Lung (tissue), 12 donors: ENCODE results near the gene BNC1. TPM values are rescaled to one million over a fixed set of nuclear protein-coding genes. Genes with fewer than 3 reads are reported as not detected.

Source experiments
- ATAC-seq: fragments of 200-7000 bp; cut with Tn5 transposase; one replicate; pipeline ENCODE4 v1.9.1; 2020; ENCODE audit warnings: moderate number of reproducible peaks; ENCODE audit not compliant: insufficient read depth, low FRiP score
- DNase-seq, 3 donors: peaks; one replicate each; pipeline ENCODE4 v3.0.0-alpha.2; 2013 to 2017
- H3K27ac ChIP-seq, 2 donors: one replicate each; pipeline ENCODE4 v1.5.1; 2013; ENCODE audit warnings: mild to moderate bottlenecking in 2 of 2, moderate library complexity in 2 of 2, control low read depth in 1 of 2, inconsistent platforms in 1 of 2, low read depth in 1 of 2, low read length in 1 of 2
- H3K27me3 ChIP-seq, 3 donors: one replicate each; pipeline ENCODE4 v1.5.1; 2013; ENCODE audit warnings: low read length in 2 of 3; ENCODE audit not compliant: control insufficient read depth in 3 of 3, insufficient read depth in 3 of 3
- H3K36me3 ChIP-seq, 4 donors: one replicate each; pipeline ENCODE4 v1.5.1; 2013; ENCODE audit warnings: low read length in 4 of 4, mild to moderate bottlenecking in 1 of 4, moderate library complexity in 1 of 4; ENCODE audit not compliant: control insufficient read depth in 4 of 4, insufficient read depth in 4 of 4
- H3K4me1 ChIP-seq, 5 donors: one replicate each; pipeline ENCODE4 v1.5.1; 2013; ENCODE audit warnings: low read length in 5 of 5, mild to moderate bottlenecking in 2 of 5, moderate library complexity in 1 of 5; ENCODE audit not compliant: control insufficient read depth in 5 of 5, insufficient read depth in 5 of 5
- H3K4me3 ChIP-seq: one replicate; pipeline ENCODE4 v1.5.1; 2013; ENCODE audit warnings: mild to moderate bottlenecking, control low read depth, moderate library complexity
- H3K9ac ChIP-seq, 2 donors: one replicate each; pipeline ENCODE4 v1.5.1; 2013; ENCODE audit warnings: low read length in 2 of 2, control low read depth in 1 of 2; ENCODE audit not compliant: insufficient read depth in 1 of 2
- H3K9me3 ChIP-seq, 4 donors: one replicate each; pipeline ENCODE4 v1.5.1; 2013; ENCODE audit warnings: low read length in 3 of 4, mild to moderate bottlenecking in 1 of 4, moderate library complexity in 1 of 4; ENCODE audit not compliant: control insufficient read depth in 4 of 4, insufficient read depth in 3 of 4
- WGBS, 2 donors: extraction: QIAGEN DNeasy Blood & Tissue Kit; methylation state at CpG; one replicate each; pipeline ENCODE4 v1.1.7; 2013; 5-methylcytosine and 5-hydroxymethylcytosine counted together
- polyA plus RNA-seq, 2 donors: library from polyadenylated mRNA; stranded (reverse); fragments of 200-250 nt; gene quantifications; one replicate each; pipeline ENCODE4 v1.2.1, GENCODE V29; 2013
- total RNA-seq, 2 donors: library from RNA; depleted of rRNA in 1 of 2; stranded (reverse); fragments of >200 nt in 1 of 2; gene quantifications; one replicate each; pipeline ENCODE4 v1.2.1, GENCODE V29; 2014 to 2021
- TF ChIP-seq, protein P1 (sequence below): IDR thresholded peaks from 2 replicates; pipeline ENCODE4 v1.5.1; 2012; ENCODE audit warnings: mild to moderate bottlenecking; ENCODE audit errors: control extremely low read depth, extremely low read depth
- donor health status: control.
- donor health status: control.
- donor health status: Bipolar disorder and iron deficiency.
- donor health status: healthy.
- donor health status: DM: yes; HTN: yes; CAD: no.

The BNC1 gene
- total and polyA plus RNA-seq, 4 donors, result 0.23 to 0.93 (median 0.32) TPM

DNA sequence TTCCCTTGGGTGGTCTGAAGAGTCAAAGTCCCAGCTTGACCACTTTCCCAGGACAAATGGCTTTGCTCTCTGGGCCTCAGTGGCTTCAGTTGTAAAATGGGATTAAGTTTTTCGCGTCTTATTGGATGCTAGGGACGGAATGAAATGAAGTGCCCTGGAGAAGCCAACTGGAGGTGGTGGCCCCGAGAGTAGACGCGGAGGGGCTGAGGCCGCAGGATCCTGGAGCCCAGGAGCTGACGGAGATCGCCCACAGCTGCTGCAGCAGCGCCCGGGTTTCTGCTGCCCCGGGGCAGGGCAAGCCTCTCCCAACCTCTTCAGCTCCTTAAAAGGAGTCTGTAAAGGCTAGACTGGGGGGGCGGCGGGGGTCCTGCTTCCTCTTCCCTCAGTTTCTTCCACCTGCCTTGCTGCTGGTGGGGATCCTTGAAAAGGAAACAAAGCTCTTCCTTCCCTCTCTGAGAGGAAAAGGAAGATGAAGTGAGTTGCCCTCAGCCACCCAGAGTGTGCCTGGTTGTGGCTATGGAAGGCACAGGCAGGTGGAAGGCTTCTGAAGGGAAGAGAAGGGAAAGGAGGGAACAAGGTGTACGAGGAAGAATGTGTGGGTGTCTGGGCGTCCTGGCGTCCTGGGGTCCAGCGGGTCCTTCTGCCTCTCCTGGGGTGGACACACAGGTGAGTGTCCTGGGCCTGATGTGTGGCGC, 967 bp upstream of the BNC1 start:
- 31 to 43% methylated on average over 19 of the region's 19 CpGs for WGBS, 2 donors
- TF ChIP-seq, protein P1, sequence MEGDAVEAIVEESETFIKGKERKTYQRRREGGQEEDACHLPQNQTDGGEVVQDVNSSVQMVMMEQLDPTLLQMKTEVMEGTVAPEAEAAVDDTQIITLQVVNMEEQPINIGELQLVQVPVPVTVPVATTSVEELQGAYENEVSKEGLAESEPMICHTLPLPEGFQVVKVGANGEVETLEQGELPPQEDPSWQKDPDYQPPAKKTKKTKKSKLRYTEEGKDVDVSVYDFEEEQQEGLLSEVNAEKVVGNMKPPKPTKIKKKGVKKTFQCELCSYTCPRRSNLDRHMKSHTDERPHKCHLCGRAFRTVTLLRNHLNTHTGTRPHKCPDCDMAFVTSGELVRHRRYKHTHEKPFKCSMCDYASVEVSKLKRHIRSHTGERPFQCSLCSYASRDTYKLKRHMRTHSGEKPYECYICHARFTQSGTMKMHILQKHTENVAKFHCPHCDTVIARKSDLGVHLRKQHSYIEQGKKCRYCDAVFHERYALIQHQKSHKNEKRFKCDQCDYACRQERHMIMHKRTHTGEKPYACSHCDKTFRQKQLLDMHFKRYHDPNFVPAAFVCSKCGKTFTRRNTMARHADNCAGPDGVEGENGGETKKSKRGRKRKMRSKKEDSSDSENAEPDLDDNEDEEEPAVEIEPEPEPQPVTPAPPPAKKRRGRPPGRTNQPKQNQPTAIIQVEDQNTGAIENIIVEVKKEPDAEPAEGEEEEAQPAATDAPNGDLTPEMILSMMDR, result no peak
- no peak overlapping the region for H3K27ac ChIP-seq
- H3K27me3 ChIP-seq, result peaks cover 5 to 73% (median 67%) of the 10 kb centered on the region in 3 donors
- H3K4me1 ChIP-seq, result peaks cover 0 to 12% (median 0%) of the 10 kb centered on the region in 5 donors
- no peak overlapping the region for H3K4me3 ChIP-seq
- DNase-seq (peak; percentile 18 to 32 (median 29)), ATAC-seq (no peak)
- H3K9ac ChIP-seq, result no peak overlapping the region
- H3K36me3 ChIP-seq, result no peaks in the 10 kb centered on the region
- no peaks in the 10 kb centered on the region for H3K9me3 ChIP-seq

DNA sequence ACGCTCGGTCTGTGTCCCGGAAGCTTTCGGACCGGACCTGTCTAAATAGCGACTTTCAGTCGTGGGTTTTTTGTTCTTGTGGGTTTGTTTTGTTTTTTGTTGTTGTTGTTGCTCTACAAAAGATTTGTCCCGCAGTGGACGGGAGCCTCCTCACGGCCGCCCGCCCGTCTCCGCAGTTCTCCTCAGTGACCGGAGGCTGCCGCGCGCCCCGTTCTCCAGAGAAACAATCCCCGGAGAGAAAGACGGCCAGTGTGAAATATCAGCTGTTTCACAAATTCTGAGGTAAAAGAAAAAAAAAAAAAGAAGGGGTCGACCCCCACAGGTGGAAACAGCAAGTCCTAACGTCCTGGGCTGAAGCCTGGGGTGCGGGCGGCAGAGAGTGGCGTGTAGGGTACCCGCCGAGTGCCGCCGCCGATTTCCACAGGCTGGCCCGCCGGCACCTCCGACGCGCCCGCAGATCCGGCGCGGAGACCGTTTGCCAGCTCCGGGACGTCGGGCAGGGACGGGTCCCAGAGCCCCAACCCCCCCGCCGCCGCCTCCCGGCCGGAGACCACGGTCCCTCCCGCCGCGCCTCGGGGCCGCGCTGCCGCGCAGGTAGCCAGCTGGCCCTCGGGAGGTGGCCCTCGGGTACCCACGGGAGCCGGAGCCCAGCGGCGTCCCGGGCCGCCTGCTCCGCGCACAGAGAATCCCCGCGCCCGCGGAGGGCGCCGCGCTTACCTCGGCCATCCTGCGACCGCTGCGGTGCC, 478 bp downstream of the BNC1 start:
- no peak overlapping the region for H3K27ac ChIP-seq
- 4% methylated on average over 53 to 80 of the region's 80 CpGs for WGBS, 2 donors
- no peak for ATAC-seq
- TF ChIP-seq, protein P1, result no peak
- H3K36me3 ChIP-seq, result no peaks in the 10 kb centered on the region
- peak in 1 of 3 donors; percentile 18 for DNase-seq
- peaks cover 0 to 3% (median 0%) of the 10 kb centered on the region in 4 donors for H3K9me3 ChIP-seq
- no peak overlapping the region for H3K9ac ChIP-seq
- peaks cover 9 to 82% (median 77%) of the 10 kb centered on the region in 3 donors for H3K27me3 ChIP-seq
- H3K4me1 ChIP-seq, result peaks cover 0 to 12% (median 0%) of the 10 kb centered on the region in 5 donors
- peak overlapping the region; percentile 24 for H3K4me3 ChIP-seq

DNA sequence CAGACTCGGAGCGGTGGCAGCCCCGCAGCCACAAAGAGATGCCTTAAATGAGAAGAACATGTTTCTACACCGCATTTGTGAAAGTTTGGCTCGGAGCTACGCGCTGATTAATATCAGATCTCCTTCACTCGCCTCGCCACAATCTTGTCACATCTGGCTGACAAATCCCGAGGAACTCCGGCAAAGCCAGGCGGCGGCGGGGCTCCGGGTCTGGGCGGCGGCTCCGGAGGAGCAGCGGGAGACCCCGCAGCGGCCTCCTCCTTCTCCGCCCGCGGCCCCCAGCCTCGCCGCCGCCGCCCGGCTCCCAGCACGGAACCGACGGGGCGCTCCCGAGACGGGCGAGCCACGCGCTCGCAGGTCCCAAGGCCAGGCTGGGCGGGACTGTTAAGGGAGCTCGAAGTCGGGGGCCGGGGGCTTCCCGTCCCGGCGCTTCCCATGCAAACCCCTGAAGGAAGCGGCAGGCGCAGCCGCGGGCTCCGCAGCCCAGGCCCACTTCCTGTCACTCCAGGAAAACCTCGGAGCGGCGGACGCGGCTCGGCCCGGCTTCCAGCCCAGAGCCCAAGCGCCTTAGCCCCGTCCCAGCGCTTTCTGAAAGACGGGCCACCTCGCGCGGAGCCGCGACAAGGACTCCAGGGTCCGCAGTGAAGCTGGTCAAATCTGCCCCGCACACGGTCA, 1.2 kb downstream of the BNC1 start:
- Histone ChIP-seq H3K4me3 (peak overlapping the region; percentile 24), H3K9ac (no peak overlapping the region), H3K36me3 (no peaks in the 10 kb centered on the region), H3K9me3 (peaks cover 0 to 3% (median 0%) of the 10 kb centered on the region in 4 donors), H3K27ac (no peak overlapping the region), H3K27me3 (peaks cover 9 to 84% (median 77%) of the 10 kb centered on the region in 3 donors), H3K4me1 (peaks cover 0 to 12% (median 0%) of the 10 kb centered on the region in 5 donors)
- ATAC-seq (peak; percentile 40), DNase-seq (peak; percentile 49 to 59 (median 54))
- WGBS, 2 donors, result 2 to 3% methylated on average over 65 to 70 of the region's 70 CpGs
- TF ChIP-seq, protein P1, result no peak
